Heart right ventricle (tissue), 16 donors: Measurements from ENCODE around the gene FBXL3. TPM values are rescaled to one million over a fixed set of nuclear protein-coding genes. Genes with fewer than 3 reads are reported as not detected.

Source experiments
- ATAC-seq, 8 donors: fragments of 200-7000 bp; cut with Tn5 transposase; one replicate each; pipeline ENCODE4 v1.9.1; 2020; ENCODE audit warnings: mild to moderate bottlenecking in 8 of 8, moderate library complexity in 8 of 8, moderate number of reproducible peaks in 1 of 8
- DNase-seq, 2 donors: peaks; one replicate each; pipeline ENCODE4 v3.0.0-alpha.2; 2020
- H3K27ac ChIP-seq, 10 donors: fragments of 200-600 bp; sonication (generic) in 2 of 10; one replicate each; pipeline versions ENCODE4 v1.5.0 to v1.8.0; 2020 to 2022; ENCODE audit warnings: mild to moderate bottlenecking in 3 of 10
- H3K27me3 ChIP-seq, 7 donors: fragments of 200-600 bp; one replicate each; pipeline ENCODE4 v1.8.0; 2021 to 2022; ENCODE audit warnings: mild to moderate bottlenecking in 2 of 7
- H3K36me3 ChIP-seq, 9 donors: fragments of 200-600 bp; sonication (generic) in 1 of 9; one replicate each; pipeline versions ENCODE4 v1.5.0 to v1.8.0; 2020 to 2022; ENCODE audit warnings: mild to moderate bottlenecking in 2 of 9
- H3K4me1 ChIP-seq, 9 donors: fragments of 200-600 bp; sonication (generic) in 1 of 9; one replicate each; pipeline versions ENCODE4 v1.5.0 to v1.8.0; 2020 to 2022; ENCODE audit warnings: mild to moderate bottlenecking in 4 of 9
- H3K4me3 ChIP-seq, 10 donors: fragments of 200-600 bp; sonication (generic) in 2 of 10; one replicate each; pipeline versions ENCODE4 v1.5.0 to v1.8.0; 2020 to 2022; ENCODE audit warnings: mild to moderate bottlenecking in 7 of 10, moderate library complexity in 2 of 10
- H3K9me3 ChIP-seq, 11 donors: fragments of 200-600 bp in 10 of 11; sonication (generic) in 2 of 11; one replicate each; pipeline versions ENCODE4 v1.5.0 to v1.8.0; 2013 to 2022; ENCODE audit warnings: mild to moderate bottlenecking in 2 of 11, control low read depth in 1 of 11, moderate library complexity in 1 of 11
- CTCF ChIP-seq, 9 donors: fragments of 200-600 bp; sonication (generic) in 2 of 9; IDR thresholded peaks; one replicate each; pipeline versions ENCODE4 v1.5.0 to v1.8.0; 2021 to 2022; ENCODE audit warnings: antibody characterized with exemption in 9 of 9, mild to moderate bottlenecking in 5 of 9, moderate library complexity in 1 of 9
- WGBS, 2 donors: extraction: QIAGEN DNeasy Blood & Tissue Kit; methylation state at CpG; one replicate each; pipeline ENCODE4 v1.1.7; 2013; ENCODE audit warnings: inconsistent platforms in 1 of 2; 5-methylcytosine and 5-hydroxymethylcytosine counted together
- intact Hi-C, 10 donors: fragments of 100-400 bp; cut with DNase I; formaldehyde crosslinking; loops; one replicate each; pipeline versions ENCODE4 v1.11.1 to v1.14.2; 2022
- polyA plus RNA-seq, 2 donors: library from polyadenylated mRNA; stranded (reverse); fragments of 200-250 nt; gene quantifications; one replicate each; pipeline ENCODE4 v1.2.3, GENCODE V29; 2013
- total RNA-seq, 10 donors: library from RNA; stranded (reverse); fragmentation: NEBNext Ultra II Directional in 3 of 10; extraction: Animal tissue kit (Norgen Biotek cat#: 25700) in 3 of 10; gene quantifications; one replicate each; pipeline versions ENCODE4 v1.2.1 to v1.2.4, GENCODE V29; 2021 to 2023
- donor health status: Arrhythmogenic right ventricular cardiomyopathy.
- donor health status: ischemic (EF 13 %, LVEDD 7.1; RV severe dilation, severe dysfunction).
- donor health status: healthy with polysubstance abuse.
- donor health status: DM: no; HTN: yes; CAD: no.
- donor health status: DM: no; HTN: no; CAD: no.
- donor health status: ischemic (EF 25% LVEDD 6.9; RV normal size, moderate dysfunction).
- donor health status: ischemic (EF 25% LVEDD 5.7; RV mildly dilated, moderate dysfunction).
- donor health status: healthy.
- donor health status: DM: yes; HTN: yes; CAD: no.
- donor health status: Ischemic cardiomyopathy.
- donor health status: ischemic (EF 35%, LVEDD 5.7; RV mildly dilated, moderate dysfunction).
- donor health status: nonischemic (EF 11% LVEDD 7.7; RV severe dilation, severe dysfunction).
- donor health status: DM: yes; HTN: yes; CAD: no.
- donor health status: PGD.
- donor health status: ischemic (EF 29% LVEDD 5.4; RV normal size, mild dysfunction).
- donor health status: nonischemic (EF 23%, LVEDD 6.1; RV moderate dilation, normal function).

Gene FBXL3
- total and polyA plus RNA-seq, 12 donors, result 16.5 to 41.7 (median 28.6) TPM

GRCh38 chr13:76976490-76976889 is 50.5 kb downstream of the FBXL3 start:
- Histone ChIP-seq H3K4me1 (peaks cover 0 to 16% (median 6%) of the 10 kb centered on the region in 9 donors), H3K27me3 (peaks cover 0 to 60% (median 18%) of the 10 kb centered on the region in 7 donors), H3K4me3 (no peak overlapping the region), H3K27ac (no peak overlapping the region), H3K36me3 (no peaks in the 10 kb centered on the region), H3K9me3 (no peaks in the 10 kb centered on the region)
- no peak for TF ChIP-seq CTCF (IDR thresholded peaks at IDR 0.05)
- ATAC-seq (no peak), DNase-seq (no peak)
- WGBS, 2 donors, result 60% methylated on average over 8 of the region's 8 CpGs
- intact Hi-C loops, result loop anchor here in 1 of 10 donors (5.0 kb wide), 1 partner anchor 1104 kb away; no protein-coding TSS in a partner anchor

DNA sequence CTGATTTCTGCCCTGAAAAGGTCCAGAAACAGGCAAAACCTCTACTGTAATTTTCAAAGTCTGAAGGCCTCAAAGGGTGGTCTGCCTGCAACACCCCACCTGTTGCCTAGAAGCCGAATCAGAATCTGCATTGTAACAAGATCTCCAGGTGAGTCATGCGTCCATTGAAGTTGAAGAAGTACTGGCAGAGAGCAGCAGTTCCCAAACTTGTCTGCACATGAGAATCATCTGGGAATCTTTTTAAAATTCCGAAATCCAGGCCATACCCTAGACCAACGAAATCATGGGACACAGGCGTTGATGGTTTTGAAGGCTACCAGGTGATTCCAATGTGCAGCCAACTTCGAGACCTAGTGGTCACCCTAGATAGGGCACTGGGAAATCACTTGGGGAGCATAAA is 51.1 kb downstream of the FBXL3 start:
- no peak for DNase-seq
- TF ChIP-seq CTCF (IDR thresholded peaks at IDR 0.05), result no peak
- H3K27ac ChIP-seq, result no peak overlapping the region
- H3K4me3 ChIP-seq, result no peak overlapping the region
- 89 to 95% methylated on average over 6 of the region's 6 CpGs for WGBS, 2 donors
- H3K9me3 ChIP-seq, result no peaks in the 10 kb centered on the region
- no peaks in the 10 kb centered on the region for H3K36me3 ChIP-seq
- intact Hi-C loops, result loop anchor here in 1 of 10 donors (5.0 kb wide), 1 partner anchor 1104 kb away; no protein-coding TSS in a partner anchor
- peaks cover 0 to 53% (median 12%) of the 10 kb centered on the region in 7 donors for H3K27me3 ChIP-seq
- ATAC-seq, result no peak
- H3K4me1 ChIP-seq, result peaks cover 0 to 16% (median 6%) of the 10 kb centered on the region in 9 donors

- Histone ChIP-seq H3K9me3 (no peaks in the 10 kb centered on the region), H3K4me1 (peaks cover 0 to 6% (median 0%) of the 10 kb centered on the region in 9 donors), H3K27ac (no peak overlapping the region), H3K27me3 (peaks cover 0 to 41% (median 6%) of the 10 kb centered on the region in 7 donors), H3K36me3 (no peaks in the 10 kb centered on the region), H3K4me3 (no peak overlapping the region)
- TF ChIP-seq CTCF (IDR thresholded peaks at IDR 0.05), result no peak
- no peak for DNase-seq
- ATAC-seq, result no peak
- intact Hi-C loops, result no loop called here
- WGBS, 2 donors, result 91 to 96% methylated on average over 3 of the region's 3 CpGs
These were observed 52.4 kb downstream of the FBXL3 start for GRCh38 chr13:76974618-76974975.

GRCh38 chr13:76973920-76974617 is 52.9 kb downstream of the FBXL3 start:
- Histone ChIP-seq H3K9me3 (no peaks in the 10 kb centered on the region), H3K36me3 (no peaks in the 10 kb centered on the region), H3K27ac (no peak overlapping the region), H3K27me3 (peaks cover 0 to 35% (median 7%) of the 10 kb centered on the region in 7 donors), H3K4me3 (no peak overlapping the region), H3K4me1 (peaks cover 0 to 5% (median 0%) of the 10 kb centered on the region in 9 donors)
- DNase-seq (no peak), ATAC-seq (no peak)
- WGBS, 2 donors, result 94 to 95% methylated on average over 6 of the region's 6 CpGs
- intact Hi-C loops, result no loop called here
- TF ChIP-seq CTCF (IDR thresholded peaks at IDR 0.05), result no peak
